DOHH2 (cell line): ENCODE data around the gene CREB3L2.

ENCODE experiments used
- CTCF ChIP-seq: fragments of 200-600 bp; sonication (generic); IDR thresholded peaks from one replicate; pipeline ENCODE4 v1.5.1; 2014; ENCODE audit warnings: antibody characterized with exemption, mild to moderate bottlenecking, low read depth, low read length; ENCODE audit not compliant: poor library complexity, severe bottlenecking
- EZH2phosphoT487 ChIP-seq: fragments of 200-600 bp; sonication (generic); IDR thresholded peaks from 2 replicates; pipeline ENCODE4 v1.6.1; 2017; ENCODE audit warnings: borderline replicate concordance, mild to moderate bottlenecking, antibody characterized with exemption, low read length, moderate library complexity, mixed read lengths

DNA sequence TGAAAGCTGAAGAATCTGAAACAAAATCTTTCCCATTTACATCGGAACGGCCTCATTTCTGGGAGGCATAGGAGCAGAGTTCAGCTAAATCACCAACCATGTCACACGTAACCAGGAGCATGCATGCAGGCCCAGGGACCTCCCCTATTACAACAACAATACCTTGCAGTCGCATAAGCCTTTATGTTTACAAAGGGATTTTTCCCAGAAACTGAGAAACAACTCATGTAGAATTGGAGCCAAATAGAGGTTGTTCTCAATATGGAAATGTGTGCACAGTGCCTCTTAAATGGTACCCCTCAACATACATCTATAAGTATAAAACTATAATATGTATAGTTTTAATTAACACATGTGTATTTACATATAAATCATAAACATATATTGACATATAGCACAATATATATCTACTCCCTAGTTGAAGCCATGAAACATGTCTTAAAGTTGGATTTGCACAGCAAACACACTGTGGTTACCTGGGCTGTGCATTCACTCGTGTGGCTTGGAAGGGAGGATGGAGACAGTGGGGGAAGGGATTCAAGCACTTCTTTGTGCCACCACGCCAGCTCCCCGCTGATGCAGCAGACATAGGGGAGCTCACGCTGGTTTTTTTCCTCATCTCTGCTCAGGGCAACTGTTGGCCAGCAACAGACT lies 120.2 kb downstream of the CREB3L2 start:
- TF ChIP-seq CTCF (no peak), EZH2phosphoT487 (no peak)
